Measurements from ENCODE around the gene ZSCAN26. TPM values are rescaled to one million over a fixed set of nuclear protein-coding genes. Genes with fewer than 3 reads are reported as not detected.

Gene ZSCAN26
- total RNA-seq, 1 experiment from 2014 or later: 6.6 TPM

GRCh38 chr6:28258877-28259777 is 7.8 kb upstream of the ZSCAN26 start, which contains the start of gene NKAPL:
TSS of gene NKAPL (plus strand) at chr6:28259297. CDS start at chr6:28259372, 75 bp downstream.
- H3K36me3 Mint-ChIP-seq: no peaks in the 10 kb centered on the region
- H3K4me3 Mint-ChIP-seq: peak within 1 kb of the TSS; percentile 57
- ATAC-seq (peak; percentile 53), DNase-seq (ENCODE audit: low spot score) (peak; percentile 24)
- TF ChIP-seq ZNF138 (CRISPR knock-in tag; conservative IDR thresholded peaks at IDR 0.05): no peak
- no peak for TF ChIP-seq ZNF532 (CRISPR knock-in tag; IDR thresholded peaks at IDR 0.05; ENCODE audit: borderline replicate concordance)
- no peak for TF ChIP-seq SP1 (CRISPR knock-in tag; conservative IDR thresholded peaks at IDR 0.05)
- no peak for TF ChIP-seq NR2C2 (CRISPR knock-in tag; IDR thresholded peaks at IDR 0.05)
- TF ChIP-seq MXD4 (CRISPR knock-in tag; IDR thresholded peaks at IDR 0.05; ENCODE audit: borderline replicate concordance): no peak
- TF ChIP-seq HMGA2 (CRISPR knock-in tag; IDR thresholded peaks at IDR 0.05): no peak
- TF ChIP-seq NFATC4 (CRISPR knock-in tag; IDR thresholded peaks at IDR 0.05): no peak
- TF ChIP-seq, protein P1, sequence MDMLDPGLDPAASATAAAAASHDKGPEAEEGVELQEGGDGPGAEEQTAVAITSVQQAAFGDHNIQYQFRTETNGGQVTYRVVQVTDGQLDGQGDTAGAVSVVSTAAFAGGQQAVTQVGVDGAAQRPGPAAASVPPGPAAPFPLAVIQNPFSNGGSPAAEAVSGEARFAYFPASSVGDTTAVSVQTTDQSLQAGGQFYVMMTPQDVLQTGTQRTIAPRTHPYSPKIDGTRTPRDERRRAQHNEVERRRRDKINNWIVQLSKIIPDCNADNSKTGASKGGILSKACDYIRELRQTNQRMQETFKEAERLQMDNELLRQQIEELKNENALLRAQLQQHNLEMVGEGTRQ (CRISPR knock-in tag; IDR thresholded peaks at IDR 0.05): no peak
- TF ChIP-seq ZNF423 (CRISPR knock-in tag; IDR thresholded peaks at IDR 0.05): no peak
- TF ChIP-seq AFF4 (CRISPR knock-in tag; IDR thresholded peaks at IDR 0.05; ENCODE audit: borderline replicate concordance): no peak
- H3K9me3 Mint-ChIP-seq: no peaks in the 10 kb centered on the region
- ChIA-PET CTCF (no interaction called here), POLR2A (no interaction called here)
- H3K27me3 Mint-ChIP-seq (ENCODE audit: low read depth): peaks cover 75% of the 10 kb centered on the region
- H3K4me1 Mint-ChIP-seq: no peaks in the 10 kb centered on the region
- no peak within 1 kb of the TSS for H3K27ac Mint-ChIP-seq

DNA sequence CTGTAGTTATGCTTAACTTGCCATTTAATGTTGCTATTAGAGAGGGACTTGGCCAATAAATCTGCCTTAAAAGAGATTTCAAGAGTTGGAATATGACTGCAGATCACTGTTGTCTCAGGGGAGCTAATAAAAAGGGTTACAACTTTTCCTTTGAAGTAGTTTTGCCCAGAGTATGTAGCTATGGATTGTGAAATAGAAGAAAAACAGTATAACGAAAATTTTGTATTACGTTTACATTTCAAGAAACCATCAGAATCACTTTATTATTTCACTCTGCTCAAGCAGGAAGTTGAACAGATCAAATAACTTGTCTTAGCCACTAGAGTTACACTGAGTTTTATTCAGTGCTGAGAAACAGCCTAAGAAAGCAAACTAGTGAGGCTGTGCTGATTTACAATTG is 3.0 kb upstream of the ZSCAN26 start:
- ChIA-PET CTCF (interaction anchor here (1.1 kb wide), 1 partner anchor 56 kb away, joined by 3 read pairs; no protein-coding TSS in a partner anchor), POLR2A (no interaction called here)
- ATAC-seq: no peak
- H3K9me3 Mint-ChIP-seq: no peaks in the 10 kb centered on the region
- no peaks in the 10 kb centered on the region for H3K36me3 Mint-ChIP-seq
- H3K27ac Mint-ChIP-seq: no peak overlapping the region
- DNase-seq (ENCODE audit: low spot score): no peak
- no peak overlapping the region for H3K4me3 Mint-ChIP-seq
- peaks cover 63% of the 10 kb centered on the region for H3K27me3 Mint-ChIP-seq (ENCODE audit: low read depth)
- no peaks in the 10 kb centered on the region for H3K4me1 Mint-ChIP-seq
- TF ChIP-seq MXD4 (CRISPR knock-in tag; IDR thresholded peaks at IDR 0.05; ENCODE audit: borderline replicate concordance): no peak
- TF ChIP-seq RORB (CRISPR knock-in tag; IDR thresholded peaks at IDR 0.05): no peak
- TF ChIP-seq, protein P2, sequence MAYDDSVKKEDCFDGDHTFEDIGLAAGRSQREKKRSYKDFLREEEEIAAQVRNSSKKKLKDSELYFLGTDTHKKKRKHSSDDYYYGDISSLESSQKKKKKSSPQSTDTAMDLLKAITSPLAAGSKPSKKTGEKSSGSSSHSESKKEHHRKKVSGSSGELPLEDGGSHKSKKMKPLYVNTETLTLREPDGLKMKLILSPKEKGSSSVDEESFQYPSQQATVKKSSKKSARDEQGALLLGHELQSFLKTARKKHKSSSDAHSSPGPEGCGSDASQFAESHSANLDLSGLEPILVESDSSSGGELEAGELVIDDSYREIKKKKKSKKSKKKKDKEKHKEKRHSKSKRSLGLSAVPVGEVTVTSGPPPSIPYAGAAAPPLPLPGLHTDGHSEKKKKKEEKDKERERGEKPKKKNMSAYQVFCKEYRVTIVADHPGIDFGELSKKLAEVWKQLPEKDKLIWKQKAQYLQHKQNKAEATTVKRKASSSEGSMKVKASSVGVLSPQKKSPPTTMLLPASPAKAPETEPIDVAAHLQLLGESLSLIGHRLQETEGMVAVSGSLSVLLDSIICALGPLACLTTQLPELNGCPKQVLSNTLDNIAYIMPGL (CRISPR knock-in tag; IDR thresholded peaks at IDR 0.05): no peak
- TF ChIP-seq GRHL2 (CRISPR knock-in tag; IDR thresholded peaks at IDR 0.05; ENCODE audit: insufficient replicate concordance, severe bottlenecking): no peak
- no peak for TF ChIP-seq JUN (CRISPR knock-in tag; IDR thresholded peaks at IDR 0.05)
- no peak for TF ChIP-seq TP53 (CRISPR knock-in tag; IDR thresholded peaks at IDR 0.05)
- TF ChIP-seq, protein P3, sequence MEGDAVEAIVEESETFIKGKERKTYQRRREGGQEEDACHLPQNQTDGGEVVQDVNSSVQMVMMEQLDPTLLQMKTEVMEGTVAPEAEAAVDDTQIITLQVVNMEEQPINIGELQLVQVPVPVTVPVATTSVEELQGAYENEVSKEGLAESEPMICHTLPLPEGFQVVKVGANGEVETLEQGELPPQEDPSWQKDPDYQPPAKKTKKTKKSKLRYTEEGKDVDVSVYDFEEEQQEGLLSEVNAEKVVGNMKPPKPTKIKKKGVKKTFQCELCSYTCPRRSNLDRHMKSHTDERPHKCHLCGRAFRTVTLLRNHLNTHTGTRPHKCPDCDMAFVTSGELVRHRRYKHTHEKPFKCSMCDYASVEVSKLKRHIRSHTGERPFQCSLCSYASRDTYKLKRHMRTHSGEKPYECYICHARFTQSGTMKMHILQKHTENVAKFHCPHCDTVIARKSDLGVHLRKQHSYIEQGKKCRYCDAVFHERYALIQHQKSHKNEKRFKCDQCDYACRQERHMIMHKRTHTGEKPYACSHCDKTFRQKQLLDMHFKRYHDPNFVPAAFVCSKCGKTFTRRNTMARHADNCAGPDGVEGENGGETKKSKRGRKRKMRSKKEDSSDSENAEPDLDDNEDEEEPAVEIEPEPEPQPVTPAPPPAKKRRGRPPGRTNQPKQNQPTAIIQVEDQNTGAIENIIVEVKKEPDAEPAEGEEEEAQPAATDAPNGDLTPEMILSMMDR (IDR thresholded peaks at IDR 0.05): no peak
- TF ChIP-seq PRDM15 (CRISPR knock-in tag; IDR thresholded peaks at IDR 0.05): no peak

Measured in WTC11 (cell line).